Measurements from ENCODE around the gene SLC35F6.

DNA sequence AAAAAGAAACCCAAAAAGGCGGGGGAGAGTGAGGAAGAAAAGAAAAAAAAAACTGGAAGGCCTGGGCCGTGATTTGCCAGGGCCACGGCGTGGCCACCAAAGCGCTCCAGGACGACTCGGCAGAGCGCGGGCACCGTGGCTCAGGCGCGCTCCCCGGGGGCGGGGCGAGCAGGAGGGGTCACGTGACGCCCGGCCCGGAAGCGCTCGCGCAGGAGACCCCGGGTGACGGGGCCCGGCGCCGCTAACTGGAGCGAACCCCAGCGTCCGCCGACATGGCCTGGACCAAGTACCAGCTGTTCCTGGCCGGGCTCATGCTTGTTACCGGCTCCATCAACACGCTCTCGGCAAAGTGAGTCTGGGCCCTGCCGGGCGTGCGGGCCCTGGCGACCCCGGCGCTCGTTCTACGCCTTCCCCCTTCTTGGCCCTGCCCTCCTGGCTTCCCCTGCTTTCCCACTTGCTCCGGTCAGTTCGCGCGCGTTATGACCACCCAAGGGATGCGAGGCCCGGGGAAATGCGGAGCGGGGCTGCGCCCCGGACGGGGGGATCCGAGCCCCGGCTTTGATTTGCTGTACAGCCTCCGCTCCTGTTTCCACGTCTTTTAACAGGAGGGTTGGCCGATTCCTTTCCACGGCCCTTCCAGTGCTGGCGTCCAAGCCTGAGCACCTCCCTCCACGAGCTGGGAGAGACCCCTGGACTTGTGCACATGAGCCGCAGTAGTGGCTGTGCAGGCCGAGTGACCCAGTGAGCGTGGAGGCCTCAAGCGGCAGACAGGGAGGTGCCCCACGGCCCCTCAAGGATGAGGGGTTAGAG, at the start of gene SLC35F6:
- TF ChIP-seq EZH2phosphoT487 (IDR thresholded peaks at IDR 0.05; ENCODE audit: insufficient read depth, low read depth): no peak
- no peak for TF ChIP-seq EZH2 (IDR thresholded peaks at IDR 0.05; ENCODE audit: insufficient read depth, poor library complexity, severe bottlenecking)
